PC-9 (cell line): ENCODE results near the gene LIME1. TPM values are rescaled to one million over a fixed set of nuclear protein-coding genes. Genes with fewer than 3 reads are reported as not detected.

Source experiments
- BruUV-seq: library from RNA; stranded (reverse); fragments of 400-500 nt; replicated peaks from 2 replicates; lab custom pipeline; 2021; lab: Mats Ljungman, UMichigan
- CTCF ChIA-PET: fragments of 300-600 bp; sonication (Branson Sonifier 250); formaldehyde crosslinking; loops from one replicate; lab custom pipeline; 2022; ENCODE audit warnings: antibody characterized with exemption; lab: Charles Lee
- POLR2A ChIA-PET: fragments of 300-600 bp; sonication (Branson Sonifier 250); formaldehyde crosslinking; loops from one replicate; lab custom pipeline; 2022; ENCODE audit warnings: antibody characterized with exemption; ENCODE audit not compliant: unreplicated experiment; lab: Charles Lee
- DNase-seq, 2 experiments: peaks; one replicate each; pipeline versions ENCODE4 v3.0.0 to v3.0.0-alpha.2; 2015 to 2022; ENCODE audit warnings: mixed read lengths in 1 of 2
- H2AFZ ChIP-seq: fragments of 200-600 bp; sonication (generic); 2 replicates; pipeline ENCODE4 v1.8.1; 2017; ENCODE audit warnings: antibody characterized with exemption
- H3F3A ChIP-seq: fragments of 200-600 bp; sonication (generic); 2 replicates; pipeline ENCODE4 v1.8.1; 2017; ENCODE audit warnings: antibody characterized with exemption, mild to moderate bottlenecking, low read depth; ENCODE audit not compliant: insufficient read depth
- H3K27ac ChIP-seq: fragments of 200-600 bp; sonication (generic); 2 replicates; pipeline ENCODE4 v1.6.1; 2016; ENCODE audit warnings: mixed run types
- H3K27me3 ChIP-seq: fragments of 200-600 bp; sonication (generic); 2 replicates; pipeline ENCODE4 v1.6.1; 2016; ENCODE audit warnings: low read depth, mixed run types; ENCODE audit not compliant: insufficient read depth
- H3K36me3 ChIP-seq: fragments of 200-600 bp; sonication (generic); 2 replicates; pipeline ENCODE4 v1.6.1; 2016; ENCODE audit warnings: low read depth, mixed run types
- H3K4me1 ChIP-seq: fragments of 200-600 bp; sonication (generic); replicated peaks from 2 replicates; pipeline ENCODE4 v1.6.1; 2016; ENCODE audit warnings: mixed run types; ENCODE audit not compliant: insufficient read depth
- H3K4me2 ChIP-seq: fragments of 200-600 bp; sonication (generic); 2 replicates; pipeline ENCODE4 v1.6.1; 2017; ENCODE audit warnings: mixed run types
- H3K4me3 ChIP-seq: fragments of 200-600 bp; sonication (generic); 2 replicates; pipeline ENCODE4 v1.6.1; 2016; ENCODE audit warnings: mixed run types
- H3K79me2 ChIP-seq: fragments of 200-600 bp; sonication (generic); 2 replicates; pipeline ENCODE4 v1.6.1; 2017; ENCODE audit warnings: low read depth, mixed run types
- H3K9me2 ChIP-seq: fragments of 200-600 bp; sonication (generic); 2 replicates; pipeline ENCODE4 v1.8.1; 2017; ENCODE audit warnings: mild to moderate bottlenecking; ENCODE audit not compliant: insufficient read depth
- H3K9me3 ChIP-seq: fragments of 200-600 bp; sonication (generic); 2 replicates; pipeline ENCODE4 v1.8.1; 2016; ENCODE audit warnings: low read depth; ENCODE audit not compliant: insufficient read depth
- H4K20me1 ChIP-seq: fragments of 200-600 bp; sonication (generic); 2 replicates; pipeline ENCODE4 v1.8.1; 2017; ENCODE audit not compliant: insufficient read depth
- EZH2 ChIP-seq: fragments of 200-600 bp; sonication (generic); IDR thresholded peaks from 2 replicates; pipeline ENCODE4 v1.8.0; 2017; ENCODE audit warnings: antibody characterized with exemption, low read depth
- intact Hi-C: fragments of 100-400 bp; cut with micrococcal nuclease; formaldehyde crosslinking; loops from one replicate; pipeline ENCODE4 v1.10.0; 2022; ENCODE audit not compliant: unreplicated experiment
- total RNA-seq: library from RNA; stranded (reverse); gene quantifications from 2 replicates; pipeline ENCODE4 v1.2.3, GENCODE V29; 2021
- TF ChIP-seq, protein P1 (sequence below): fragments of 200-600 bp; sonication (generic); conservative IDR thresholded peaks from 2 replicates; pipeline ENCODE4 v1.6.1; 2017; ENCODE audit warnings: mixed run types, antibody characterized with exemption, mild to moderate bottlenecking, moderate library complexity

The LIME1 gene
- total RNA-seq, 1 experiment from 2014 or later = 18.7 TPM

DNA sequence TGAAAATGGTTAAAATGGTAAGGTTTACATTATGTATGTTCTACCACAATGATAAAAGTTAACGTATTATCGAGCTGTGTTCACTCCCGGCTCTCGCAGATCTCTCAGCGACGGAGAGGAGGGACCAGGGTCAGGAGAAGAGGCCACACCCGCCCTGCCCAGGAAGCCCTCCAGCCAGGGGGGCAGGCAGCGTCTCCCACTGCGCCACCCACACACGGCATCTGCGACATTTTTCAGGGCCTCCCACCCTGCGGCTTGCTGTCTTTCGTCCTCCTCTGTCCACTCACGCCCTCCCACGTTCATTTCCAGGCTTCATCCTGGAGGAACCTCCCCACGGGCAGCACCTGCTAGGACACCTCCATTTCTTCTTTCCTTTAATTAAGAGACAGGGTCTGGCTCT, 51.3 kb downstream of the LIME1 start:
- no peak overlapping the region for H3K4me3 ChIP-seq
- no peaks in the 10 kb centered on the region for H3K27me3 ChIP-seq
- intact Hi-C loops = no loop called here
- CTCF ChIA-PET = no interaction called here
- no TSS peak for BruUV-seq
- no peak overlapping the region for H3K27ac ChIP-seq
- H3K9me3 ChIP-seq = no peaks in the 10 kb centered on the region
- no peaks in the 10 kb centered on the region for H3K4me1 ChIP-seq
- no peak overlapping the region for H3K4me2 ChIP-seq
- no peaks in the 10 kb centered on the region for H3K36me3 ChIP-seq
- no peaks in the 10 kb centered on the region for H3F3A ChIP-seq
- DNase-seq = no peak
- H3K9me2 ChIP-seq = no peaks in the 10 kb centered on the region
- TF ChIP-seq, protein P1, sequence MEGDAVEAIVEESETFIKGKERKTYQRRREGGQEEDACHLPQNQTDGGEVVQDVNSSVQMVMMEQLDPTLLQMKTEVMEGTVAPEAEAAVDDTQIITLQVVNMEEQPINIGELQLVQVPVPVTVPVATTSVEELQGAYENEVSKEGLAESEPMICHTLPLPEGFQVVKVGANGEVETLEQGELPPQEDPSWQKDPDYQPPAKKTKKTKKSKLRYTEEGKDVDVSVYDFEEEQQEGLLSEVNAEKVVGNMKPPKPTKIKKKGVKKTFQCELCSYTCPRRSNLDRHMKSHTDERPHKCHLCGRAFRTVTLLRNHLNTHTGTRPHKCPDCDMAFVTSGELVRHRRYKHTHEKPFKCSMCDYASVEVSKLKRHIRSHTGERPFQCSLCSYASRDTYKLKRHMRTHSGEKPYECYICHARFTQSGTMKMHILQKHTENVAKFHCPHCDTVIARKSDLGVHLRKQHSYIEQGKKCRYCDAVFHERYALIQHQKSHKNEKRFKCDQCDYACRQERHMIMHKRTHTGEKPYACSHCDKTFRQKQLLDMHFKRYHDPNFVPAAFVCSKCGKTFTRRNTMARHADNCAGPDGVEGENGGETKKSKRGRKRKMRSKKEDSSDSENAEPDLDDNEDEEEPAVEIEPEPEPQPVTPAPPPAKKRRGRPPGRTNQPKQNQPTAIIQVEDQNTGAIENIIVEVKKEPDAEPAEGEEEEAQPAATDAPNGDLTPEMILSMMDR = no peak
- TF ChIP-seq EZH2 = no peak
- POLR2A ChIA-PET = no interaction called here
- no peaks in the 10 kb centered on the region for H3K79me2 ChIP-seq
- H4K20me1 ChIP-seq = no peaks in the 10 kb centered on the region
- no peak overlapping the region for H2AFZ ChIP-seq

Other genes with a start within 250 kb of the LIME1 start
- gene EEF1A2, start 237.6 kb upstream of the LIME1 start, total RNA-seq = 75.2 and 90.2 TPM in 2 replicates
- 243 and 253 TPM in 2 replicates for gene PPDPF, start 215.9 kb upstream of the LIME1 start, total RNA-seq
- 12.9 and 13.3 TPM in 2 replicates for gene PTK6, start 199.3 kb upstream of the LIME1 start, total RNA-seq
- gene SRMS, start 188.9 kb upstream of the LIME1 start, total RNA-seq = 1.2 TPM in 2 replicates
- gene FNDC11, start 182.5 kb upstream of the LIME1 start, total RNA-seq = 7.7 and 10.6 TPM in 2 replicates
- 33.7 and 52.6 TPM in 2 replicates for gene HELZ2, start 162.4 kb upstream of the LIME1 start, total RNA-seq
- gene GMEB2, start 109.6 kb upstream of the LIME1 start, total RNA-seq = 18.9 and 19.3 TPM in 2 replicates
- gene STMN3, start 83.2 kb upstream of the LIME1 start, total RNA-seq = 24.3 and 24.4 TPM in 2 replicates
- gene RTEL1, start 78.4 kb upstream of the LIME1 start, total RNA-seq = 36.0 and 37.4 TPM in 2 replicates
- gene TNFRSF6B, start 40.0 kb upstream of the LIME1 start, total RNA-seq = not detected in 2 replicates
- gene ARFRP1, start 28.7 kb upstream of the LIME1 start, total RNA-seq = 59.1 and 71.1 TPM in 2 replicates
- 27.2 and 31.4 TPM in 2 replicates for gene ZGPAT, start 28.6 kb upstream of the LIME1 start, total RNA-seq
- gene SLC2A4RG, start 3.1 kb downstream of the LIME1 start, total RNA-seq = 167 and 233 TPM in 2 replicates
- gene ZBTB46, start 94.6 kb downstream of the LIME1 start, total RNA-seq = 3.6 and 4.9 TPM in 2 replicates
- not detected in 2 replicates for gene ABHD16B, start 124.8 kb downstream of the LIME1 start, total RNA-seq
- 149 and 158 TPM in 2 replicates for gene TPD52L2, start 128.6 kb downstream of the LIME1 start, total RNA-seq
- 47.0 and 48.1 TPM in 2 replicates for gene DNAJC5, start 158.5 kb downstream of the LIME1 start, total RNA-seq
- 51.7 and 55.1 TPM in 2 replicates for gene UCKL1, start 219.8 kb downstream of the LIME1 start, total RNA-seq
- 24.3 and 28.1 TPM in 2 replicates for gene ZNF512B, start 233.3 kb downstream of the LIME1 start, total RNA-seq
- 14.4 and 18.7 TPM in 2 replicates for gene SAMD10, start 243.0 kb downstream of the LIME1 start, total RNA-seq
- 103 and 111 TPM in 2 replicates for gene PRPF6, start 244.5 kb downstream of the LIME1 start, total RNA-seq